ENCODE results near the gene FXYD5.
"Not testable (repeated sequence)": the region's sequence is repeated elsewhere in the genome, so short reads cannot be mapped to it uniquely, and the experiment has no call there.

FXYD5 gene

DNA sequence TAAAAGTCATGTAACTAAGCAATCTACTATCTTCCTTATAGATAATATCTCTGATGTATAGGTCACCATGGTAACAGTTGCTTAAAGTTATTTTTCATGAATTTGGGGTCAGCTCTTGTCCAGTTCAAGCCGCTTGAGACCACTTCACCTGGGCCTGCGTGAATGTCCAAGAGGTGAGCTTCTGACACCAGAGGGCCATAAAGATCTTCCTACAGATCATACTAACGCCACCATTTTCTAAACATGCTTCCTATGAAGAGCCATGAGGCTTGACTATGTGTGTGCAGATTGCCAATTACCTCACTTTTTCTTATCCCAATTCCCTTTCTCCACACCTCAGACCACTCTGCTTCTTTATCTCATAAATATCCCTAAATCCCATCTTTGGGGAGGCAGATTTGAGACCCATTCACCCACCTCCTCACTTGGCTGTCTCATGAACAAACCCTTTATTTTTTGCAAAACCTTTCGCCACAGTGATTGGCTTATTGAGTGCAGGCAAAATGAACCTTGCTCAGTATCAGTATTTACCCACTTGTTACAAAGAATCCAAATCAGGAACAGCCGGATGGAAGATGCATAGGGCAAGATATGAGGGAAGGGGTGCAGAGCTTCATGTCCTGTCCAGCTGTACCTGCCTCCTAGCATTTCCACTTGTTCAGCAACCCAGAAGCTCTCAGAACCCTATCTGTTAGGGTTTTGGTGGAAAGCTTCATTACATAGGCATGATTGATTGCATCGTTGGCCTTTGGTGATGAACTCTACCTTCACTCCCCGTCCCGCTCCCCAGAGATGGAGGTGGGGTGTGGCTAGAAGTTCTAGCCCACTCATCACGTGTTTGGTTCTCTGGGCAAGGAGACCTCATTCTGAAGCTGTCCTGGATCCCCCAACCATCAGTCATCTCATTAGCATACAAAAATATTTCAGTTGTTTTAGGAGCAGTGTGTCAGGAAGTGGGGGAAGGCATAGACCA, 39.8 kb downstream of the FXYD5 start:
- no peak for DNase-seq

DNA sequence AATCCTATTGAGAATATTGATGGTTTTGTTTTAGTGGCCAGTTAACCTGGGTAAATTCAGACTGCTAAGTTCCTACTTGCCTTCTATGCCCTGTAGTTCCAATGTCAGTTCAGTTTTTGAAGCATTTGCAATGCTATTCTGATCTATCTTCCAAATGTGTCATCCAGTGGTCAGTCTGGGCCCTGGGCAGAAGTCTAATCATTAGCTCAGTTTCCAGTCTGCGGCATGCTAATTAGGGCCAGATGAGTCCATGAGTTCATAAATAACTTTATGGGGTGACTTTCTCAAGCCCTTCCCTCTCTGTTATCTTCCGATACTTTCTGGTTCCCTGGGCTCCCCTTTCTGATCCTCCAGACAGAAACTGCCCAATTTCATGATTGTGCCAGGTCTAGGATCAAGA, 41.3 kb downstream of the FXYD5 start:
- no peak for DNase-seq

DNA sequence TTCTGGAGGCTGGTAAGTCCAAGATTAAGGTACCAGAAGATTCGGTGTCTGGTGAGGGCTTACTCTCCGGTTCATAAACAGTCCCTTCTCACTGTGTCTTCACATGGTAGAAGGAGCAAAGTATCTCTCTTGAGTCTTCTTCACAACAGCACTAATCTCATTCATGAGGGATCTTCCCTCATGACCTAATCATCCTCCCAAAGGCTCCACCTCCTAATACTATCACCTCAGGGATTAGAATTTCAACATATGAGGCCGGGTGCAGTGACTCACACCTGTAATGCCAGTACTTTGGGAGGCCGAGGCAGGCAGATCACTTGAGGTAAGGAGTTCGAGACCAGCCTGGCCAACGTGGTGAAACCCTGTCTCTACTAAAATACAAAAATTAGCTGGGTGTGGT, 42.3 kb downstream of the FXYD5 start:
- DNase-seq = not testable (repeated sequence)

DNA sequence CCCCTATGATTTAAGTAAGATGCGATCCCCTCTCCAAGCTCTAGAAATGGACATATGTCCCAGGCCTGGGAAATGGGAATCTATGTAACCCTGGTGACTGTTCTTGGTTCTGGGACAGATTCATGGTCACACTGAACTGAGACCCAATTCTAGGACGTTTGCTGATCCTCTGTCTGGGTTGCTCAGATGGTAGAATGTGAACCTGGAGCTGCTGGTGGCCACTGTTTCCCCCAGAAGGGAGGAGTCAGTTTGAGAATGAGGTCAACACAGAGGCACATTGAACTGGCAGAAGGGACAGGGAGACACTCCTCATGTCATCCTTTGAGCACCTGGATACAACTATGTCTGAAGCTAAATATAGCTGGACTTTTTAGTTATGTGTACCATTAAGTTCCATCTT, 44.9 kb downstream of the FXYD5 start:
- DNase-seq = no peak

DNA sequence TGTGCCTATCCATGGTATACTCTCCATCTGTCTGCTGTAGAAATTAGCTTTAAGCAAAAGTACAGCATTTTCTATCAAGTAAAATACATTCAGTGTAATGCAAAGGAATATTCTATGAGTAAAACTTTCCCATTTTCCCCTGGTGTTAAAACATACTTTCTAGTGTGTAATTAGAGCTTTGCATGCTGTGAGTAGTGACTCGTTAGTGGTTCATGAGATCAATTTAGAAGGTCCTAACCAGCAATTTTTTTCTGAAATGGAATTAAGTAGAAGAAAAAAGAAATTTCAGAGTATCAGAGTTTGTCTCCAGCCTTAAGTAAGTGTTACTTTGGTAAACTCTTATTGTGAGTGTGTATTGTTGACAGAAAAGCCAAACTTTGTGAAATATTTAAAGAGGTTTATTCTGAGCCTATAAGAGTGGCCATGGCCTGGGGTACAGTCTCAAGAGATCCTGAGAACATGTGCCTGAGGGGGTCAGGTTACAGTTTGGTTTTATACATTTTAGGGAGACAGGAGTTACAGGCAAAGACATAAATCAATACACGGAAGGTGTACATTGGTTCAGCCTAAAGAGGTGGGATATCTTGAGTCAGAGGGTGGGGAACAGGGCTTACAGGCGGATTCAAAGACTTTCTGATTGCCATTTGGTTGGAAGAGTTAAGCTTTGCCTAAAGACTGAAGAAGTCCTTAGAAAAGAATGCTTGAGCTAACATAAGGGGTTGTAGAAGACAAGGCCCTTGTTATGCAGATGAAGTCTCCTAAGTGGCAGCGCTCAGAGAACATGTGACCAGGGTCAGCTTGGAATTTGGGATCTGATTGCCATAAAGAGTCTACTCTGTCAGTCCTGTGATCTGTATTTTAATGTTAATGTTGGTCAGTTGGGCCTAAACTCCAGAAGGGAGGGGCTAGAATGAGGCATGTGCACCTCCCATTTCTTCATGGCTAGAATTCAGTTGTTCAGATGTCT, 48.5 kb downstream of the FXYD5 start:
- DNase-seq = no peak

DNA sequence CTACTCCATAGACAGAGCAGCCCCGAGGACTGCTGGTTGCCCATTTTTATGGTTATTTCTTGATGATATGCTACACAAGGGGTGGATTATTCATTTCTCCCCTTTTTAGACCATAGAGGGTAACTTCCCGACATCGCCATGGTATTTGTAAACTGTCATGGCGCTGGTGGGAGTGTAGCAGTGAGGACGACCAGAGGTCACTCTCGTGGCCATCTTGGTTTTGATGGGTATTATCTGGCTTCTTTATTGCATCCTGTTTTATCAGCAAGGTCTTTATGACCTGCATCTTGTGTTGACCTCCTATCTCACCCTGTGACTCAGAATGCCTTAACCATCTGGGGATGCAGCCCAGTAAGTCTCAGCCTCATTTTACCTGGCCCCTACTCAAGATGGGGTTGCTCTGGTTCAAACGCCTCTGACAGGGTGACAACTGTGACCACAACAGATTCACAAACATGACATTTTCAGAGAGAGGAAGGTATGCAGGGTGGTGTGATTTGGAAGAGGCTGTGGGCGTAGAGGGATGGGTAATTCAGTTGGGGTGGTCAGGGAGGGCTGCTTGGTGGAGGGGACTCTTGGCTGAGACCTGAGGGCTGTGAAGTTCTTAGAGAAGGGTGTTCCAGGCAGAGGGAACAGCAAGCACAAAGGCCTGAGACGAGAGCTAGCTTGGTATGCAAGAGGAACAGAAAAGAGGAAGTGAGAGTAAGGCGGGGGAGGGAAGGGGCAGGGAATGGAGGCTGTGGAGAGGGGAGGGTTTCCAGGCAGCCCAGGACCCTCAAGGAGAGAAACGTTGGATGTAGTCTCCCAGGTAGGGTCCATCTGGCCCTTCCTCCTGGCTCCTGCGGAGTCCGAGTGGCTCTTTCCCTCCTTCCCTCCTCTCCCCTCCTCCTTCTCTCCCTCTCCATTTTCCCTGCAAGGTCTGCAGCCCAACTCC, 50.5 kb downstream of the FXYD5 start:
- no peak for DNase-seq

DNA sequence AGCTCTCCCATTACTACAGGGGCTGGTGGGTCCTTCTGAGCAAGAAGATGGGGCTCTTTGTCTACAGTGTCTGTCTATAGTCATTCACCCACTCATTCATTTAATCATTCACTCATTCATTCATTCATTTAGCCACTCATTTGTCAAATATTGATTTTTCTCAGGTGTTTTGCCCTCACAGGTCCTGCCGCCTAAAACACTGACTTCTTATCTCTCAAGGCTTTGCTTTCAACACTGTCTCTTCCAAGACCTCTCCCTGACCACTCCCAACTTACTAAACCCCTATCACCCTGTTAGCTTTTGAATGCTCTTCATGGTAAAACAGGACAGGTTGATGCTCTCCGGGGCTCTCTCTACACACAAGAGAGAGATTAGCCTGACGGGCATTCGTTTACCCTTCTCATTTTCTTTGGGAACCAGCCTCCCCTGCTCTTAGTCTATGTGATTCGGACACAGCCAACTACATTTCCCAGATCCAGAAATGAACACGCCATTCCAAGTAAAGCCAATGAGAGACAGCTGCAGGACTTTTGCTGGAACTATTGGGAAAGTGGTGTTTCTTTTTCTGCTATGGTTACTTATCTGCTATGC, 51.3 kb downstream of the FXYD5 start:
- no peak for DNase-seq

DNA sequence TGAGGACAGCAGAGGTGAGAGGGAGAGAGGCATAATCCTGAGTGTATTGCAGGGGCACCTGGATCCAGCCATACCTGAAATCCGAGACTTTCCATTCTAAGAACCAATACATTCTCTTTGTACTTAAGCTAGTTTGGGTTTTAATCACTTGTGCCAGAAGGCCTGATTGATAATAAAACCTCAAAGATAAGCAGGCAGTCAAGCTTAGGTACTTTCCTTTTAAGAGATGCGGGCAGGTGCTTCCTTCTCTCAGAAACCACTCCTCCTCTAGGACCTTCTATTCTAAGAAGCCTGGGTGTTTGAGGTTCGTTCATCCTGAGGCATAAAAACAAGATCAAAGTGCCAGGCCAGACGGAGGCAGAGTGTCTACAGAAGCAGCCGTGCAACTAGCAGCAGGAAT, 51.8 kb downstream of the FXYD5 start:
- no peak for DNase-seq

DNA sequence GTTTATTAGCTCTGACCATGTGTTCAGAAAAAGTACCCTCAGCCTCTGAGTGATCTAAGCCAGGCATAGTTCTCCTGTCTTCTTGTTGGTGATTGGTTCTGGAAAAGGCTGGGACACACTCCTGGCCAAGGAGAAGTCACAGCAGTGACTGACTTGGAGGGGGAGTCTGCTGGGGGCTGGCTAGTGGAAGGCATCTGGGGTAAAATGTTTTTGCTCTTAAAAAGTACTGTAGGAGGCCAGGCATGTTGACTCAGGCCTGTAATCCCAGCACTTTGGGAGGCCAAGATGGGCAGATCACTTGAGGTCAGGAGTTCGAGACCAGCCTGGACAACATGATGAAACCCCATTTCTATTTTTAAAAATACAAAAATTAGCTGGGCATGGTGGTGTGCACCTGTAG, 52.3 kb downstream of the FXYD5 start:
- DNase-seq = no peak

DNA sequence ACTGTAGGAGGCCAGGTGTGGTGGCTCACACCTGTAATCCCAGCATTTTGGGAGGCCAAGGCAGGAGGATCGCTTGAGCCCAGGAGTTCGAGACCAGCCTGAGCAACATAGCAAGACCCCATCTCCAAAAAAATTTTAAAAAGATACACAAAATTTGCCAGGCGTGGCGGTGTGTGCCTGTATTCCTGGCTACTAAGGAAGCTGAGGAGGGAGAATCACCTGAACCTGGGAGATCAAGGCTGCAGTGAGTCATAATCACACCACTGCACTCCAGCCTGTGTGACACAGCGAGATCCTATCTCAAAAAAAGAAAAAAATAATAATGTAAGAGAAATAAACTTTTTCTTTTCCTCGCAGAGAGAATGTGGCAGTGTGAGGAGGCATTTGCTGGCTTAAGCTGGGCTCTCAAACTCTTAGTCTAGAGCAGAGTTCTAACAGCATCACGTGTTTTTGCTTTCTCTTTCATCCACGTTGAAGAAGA, 52.9 kb downstream of the FXYD5 start:
- no peak for DNase-seq

DNA sequence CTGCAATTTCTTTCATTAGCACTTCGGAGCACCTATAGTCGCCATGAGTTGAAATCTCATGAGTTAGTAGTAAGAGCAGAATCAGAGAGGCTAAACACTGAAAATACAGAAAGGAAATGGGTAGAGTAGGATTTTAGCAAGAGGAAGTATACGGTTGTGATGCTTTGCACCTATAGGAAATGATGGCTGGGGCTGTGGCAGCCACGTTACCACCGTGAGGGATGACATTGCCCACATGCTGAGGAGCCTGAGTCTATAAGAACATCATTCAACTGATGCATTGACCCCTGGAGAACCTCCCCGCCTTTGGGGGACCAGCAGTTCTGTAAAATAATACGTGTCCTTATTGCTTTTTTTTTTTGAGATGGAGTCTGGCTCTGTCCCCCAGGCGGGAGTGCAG, 53.6 kb downstream of the FXYD5 start:
- DNase-seq = no peak

DNA sequence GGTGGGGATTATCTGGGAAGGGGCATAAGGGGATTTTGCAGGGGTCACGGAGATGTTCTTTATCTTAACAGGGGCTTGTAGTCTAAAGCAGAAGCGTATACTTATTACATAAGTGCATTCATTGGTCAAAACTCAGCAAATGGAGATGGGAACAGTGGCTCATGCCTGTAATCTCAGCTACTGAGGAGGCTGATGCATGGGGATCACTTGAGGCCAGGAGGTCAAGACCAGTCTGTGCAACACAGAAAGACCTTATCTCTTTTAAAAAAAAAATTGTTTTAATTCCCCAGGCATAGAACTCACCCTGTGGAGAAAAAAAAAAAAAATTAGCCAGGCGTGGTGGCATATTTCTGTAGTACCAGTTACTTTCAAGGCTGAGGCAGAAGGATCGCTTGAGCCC, 55.1 kb downstream of the FXYD5 start:
- DNase-seq = no peak

DNA sequence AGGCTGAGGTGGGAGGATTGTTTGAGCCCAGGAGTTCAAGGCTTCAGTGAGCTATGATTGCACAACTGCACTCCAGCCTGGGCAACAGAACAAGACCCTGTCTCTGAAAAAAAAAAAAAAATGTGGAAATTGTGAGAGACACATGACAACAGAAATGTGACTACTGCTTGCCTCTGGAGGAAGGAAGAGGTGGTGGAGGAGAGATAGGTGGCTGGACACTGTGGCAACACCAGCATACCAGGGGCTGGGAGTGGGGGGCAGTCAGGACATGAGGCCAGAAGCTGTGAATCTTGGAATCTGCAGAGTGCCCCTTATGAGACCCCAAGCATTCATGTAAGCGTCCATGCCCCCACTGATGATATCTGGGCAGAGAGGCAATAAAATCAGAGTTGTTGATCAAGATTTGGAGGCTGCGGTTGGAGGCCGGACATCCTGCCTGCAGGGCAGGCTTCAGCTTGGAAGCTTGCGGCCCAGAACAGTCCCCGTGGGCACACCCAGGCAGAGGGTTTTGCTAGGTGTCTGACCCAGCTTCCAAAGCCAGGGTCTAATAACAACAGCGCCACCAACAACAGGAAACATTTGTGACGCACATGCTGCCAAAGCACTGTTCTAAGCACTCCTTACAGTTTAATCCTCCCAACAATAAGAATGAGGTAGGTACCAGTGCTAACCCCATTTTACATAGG, 57.2 kb downstream of the FXYD5 start:
- no peak for DNase-seq

DNA sequence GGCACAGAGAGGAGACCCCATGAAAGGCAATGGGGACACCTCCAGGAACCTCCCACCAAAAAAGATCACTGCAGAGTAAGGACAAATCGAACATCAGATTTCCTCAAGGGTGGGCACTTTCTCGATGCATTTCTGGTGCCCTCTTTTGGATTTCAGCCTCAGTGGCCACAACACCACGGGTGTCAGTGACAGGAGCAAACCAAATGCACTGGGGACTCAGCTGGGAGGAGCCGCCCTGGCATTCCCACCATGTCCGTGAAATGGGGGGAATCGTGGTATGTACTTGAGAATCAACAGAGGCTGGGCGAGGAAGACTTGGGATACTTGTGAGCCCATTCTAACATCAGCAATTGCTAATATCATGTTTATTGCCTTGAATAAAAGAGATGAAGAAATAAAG, 57.7 kb downstream of the FXYD5 start:
- no peak for DNase-seq

DNA sequence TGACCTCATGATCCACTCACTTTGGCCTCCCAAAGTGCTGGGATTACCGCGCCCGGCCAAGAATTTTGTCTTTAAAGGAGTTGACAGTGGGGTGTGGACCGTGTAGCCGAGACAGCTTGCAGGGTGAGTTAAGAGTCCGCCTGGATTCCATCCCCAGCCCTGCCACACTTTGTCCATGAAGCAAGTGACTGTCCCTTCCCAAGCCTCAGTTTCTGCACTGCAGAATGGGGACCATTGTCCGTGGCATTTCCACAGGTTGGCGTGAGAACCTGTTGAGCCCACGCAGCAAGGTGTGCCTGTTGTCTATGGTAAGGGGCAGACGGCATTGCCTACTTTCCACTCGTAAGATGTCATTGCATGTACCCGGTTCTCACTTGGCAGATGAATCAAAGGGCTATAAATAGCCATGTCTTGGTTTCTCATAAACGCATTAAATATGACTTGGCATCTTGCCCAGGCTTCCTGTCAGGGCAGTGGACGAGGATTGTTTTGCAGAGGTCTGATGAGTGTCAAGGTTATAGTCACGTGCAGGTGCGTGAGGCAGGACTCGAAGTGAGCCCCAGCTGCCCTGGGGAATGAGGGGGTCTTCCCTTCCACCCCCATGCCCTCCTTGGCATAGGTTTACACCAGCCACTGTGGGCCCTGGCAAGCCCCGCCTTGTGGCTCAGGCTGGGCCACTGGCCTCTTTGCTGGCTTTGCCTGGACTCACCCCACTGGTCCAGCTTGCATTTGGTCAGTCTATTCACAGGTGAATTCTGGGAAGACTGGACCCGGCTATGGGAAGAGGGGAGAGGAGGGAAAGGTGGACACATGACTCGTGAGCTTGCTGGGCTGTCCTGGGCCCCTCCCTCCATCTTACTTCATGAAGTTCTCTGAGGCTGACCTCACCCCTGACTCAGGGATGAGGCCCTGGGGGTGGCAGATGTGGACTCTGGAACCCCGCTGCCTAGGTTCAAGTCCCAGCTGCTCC, 59.4 kb downstream of the FXYD5 start:
- peak; percentile 82 for DNase-seq

DNA sequence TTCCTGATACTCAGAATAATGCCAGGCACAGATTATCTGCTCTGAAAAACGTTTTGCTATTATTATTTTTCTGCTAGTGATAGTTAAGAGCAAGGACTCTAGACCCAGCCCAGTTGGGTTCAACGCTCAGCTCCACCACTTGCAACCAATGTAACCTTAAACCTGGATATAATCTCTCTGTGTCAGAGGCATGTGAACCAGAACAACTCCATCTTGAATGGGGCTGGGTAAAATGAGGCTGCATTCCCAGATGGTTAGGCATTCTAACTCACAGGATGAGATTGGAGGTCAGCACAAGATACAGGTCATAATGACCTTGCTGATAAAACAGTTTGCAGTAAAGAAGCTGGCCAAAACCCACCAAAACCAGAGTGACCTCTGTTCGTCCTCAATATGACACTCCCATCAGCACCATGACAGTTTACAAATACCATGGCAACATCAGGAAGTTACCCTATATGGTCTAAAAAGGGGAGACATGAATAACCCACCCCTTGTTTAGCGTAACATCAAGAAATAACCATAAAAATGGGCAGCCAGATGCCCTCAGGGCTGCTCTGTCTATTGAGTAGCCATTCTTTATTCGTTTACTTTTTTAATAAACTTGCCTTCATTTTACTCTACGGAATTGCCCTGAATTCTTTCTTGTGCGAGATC, 60.4 kb downstream of the FXYD5 start:
- no peak for DNase-seq

DNA sequence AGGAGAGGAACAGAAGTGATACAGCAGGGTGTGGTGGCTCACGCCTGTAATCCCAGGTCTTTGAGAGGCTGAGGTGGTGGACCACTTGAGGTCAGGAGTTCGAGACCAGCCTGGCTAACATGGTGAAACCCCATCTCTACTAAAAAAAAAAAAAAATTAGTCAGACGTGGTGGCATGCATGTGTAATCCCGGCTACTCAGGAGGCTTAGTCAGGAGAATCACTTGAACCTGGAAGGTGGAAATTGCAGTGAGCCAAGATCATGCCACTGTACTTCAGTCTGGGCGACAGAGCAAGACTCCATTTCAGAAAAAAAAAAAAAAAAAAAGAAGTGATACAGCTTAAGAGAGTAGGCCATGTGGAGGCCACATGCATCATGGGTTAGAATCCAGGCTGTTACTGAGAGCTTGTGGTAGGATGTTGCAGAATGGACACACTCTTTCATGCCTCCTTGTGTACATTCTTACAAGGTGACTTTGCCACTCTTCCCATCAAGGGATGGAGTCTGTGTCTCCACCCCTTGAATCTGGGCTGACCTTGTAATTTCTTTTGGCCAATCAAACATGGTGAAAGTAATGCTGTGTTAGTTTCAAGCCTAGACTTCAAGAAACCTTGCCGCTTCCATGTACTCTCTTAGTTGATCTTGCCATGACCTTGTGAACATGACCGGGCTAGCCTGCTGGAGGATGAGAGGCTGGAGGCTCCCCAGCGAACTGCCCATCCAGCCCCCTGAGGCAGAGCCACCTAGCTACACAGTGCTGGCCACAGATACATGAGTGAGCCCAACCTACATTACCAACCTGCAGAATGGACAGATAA, 61.7 kb downstream of the FXYD5 start:
- DNase-seq = no peak

DNA sequence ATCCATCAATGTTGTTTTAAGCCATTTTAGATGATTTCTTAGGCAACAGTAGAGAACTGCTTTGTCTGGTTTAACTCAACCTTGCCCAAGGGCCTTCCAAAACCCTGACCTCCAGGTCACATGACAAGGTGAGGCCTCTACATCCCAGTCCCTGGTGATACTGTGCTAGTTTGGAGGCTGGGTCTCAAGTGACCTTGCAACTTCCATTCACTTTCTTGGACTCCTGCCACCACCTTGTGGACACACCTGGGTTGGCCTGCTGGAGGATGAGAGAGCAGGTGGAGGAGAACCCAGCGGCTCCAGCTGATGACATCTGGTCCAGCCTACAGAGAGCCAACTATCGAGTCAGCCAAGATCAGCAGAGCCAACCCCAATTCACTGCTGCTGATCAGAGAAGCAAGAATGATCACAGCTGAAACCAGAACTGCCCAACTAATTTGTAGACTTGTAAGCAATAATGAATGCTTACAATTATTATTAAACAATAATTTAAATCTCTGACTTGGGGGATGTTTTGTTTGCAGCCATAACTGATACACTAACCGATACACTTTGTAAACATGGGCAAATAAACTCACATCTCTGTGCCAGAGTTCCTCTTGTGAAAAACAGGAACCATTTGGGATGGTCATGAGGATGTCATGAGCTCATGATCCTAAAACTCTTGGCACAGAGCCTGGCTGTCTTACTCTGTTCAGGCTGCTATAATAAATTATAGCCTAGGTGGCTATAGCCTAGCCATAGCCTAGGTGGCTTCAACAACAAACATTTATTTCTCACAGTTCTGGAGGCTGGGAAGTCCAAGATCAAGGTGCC, 62.5 kb downstream of the FXYD5 start:
- DNase-seq = peak; percentile 11

Measured in NCI-H146 (cell line).